HepG2 (cell line): ENCODE results near the gene DZIP1L.

Experiments
- CHCHD3 ChIP-seq: sonication (generic); formaldehyde crosslinking; IDR thresholded peaks from 2 replicates; pipeline ENCODE4 v1.8.0; 2022; ENCODE audit warnings: mild to moderate bottlenecking, missing genetic modification reagents, moderate library complexity
- CHD4 ChIP-seq: fragments of 200-600 bp; sonication (generic); IDR thresholded peaks from 2 replicates; pipeline ENCODE4 v1.7.0; 2017; ENCODE audit warnings: mild to moderate bottlenecking, low read length, borderline replicate concordance
- POLR2AphosphoS2 ChIP-seq: IDR thresholded peaks from 2 replicates; pipeline ENCODE4 v1.6.1; 2011; ENCODE audit warnings: low read depth, low read length, improper control_type of control experiment
- ZC3H13 ChIP-seq: sonication (generic); formaldehyde crosslinking; IDR thresholded peaks from 2 replicates; pipeline ENCODE4 v1.8.1; 2023; ENCODE audit warnings: mild to moderate bottlenecking, missing genetic modification reagents, moderate library complexity
- ZNF644 ChIP-seq: IDR thresholded peaks from 2 replicates; pipeline ENCODE4 v1.6.1; 2016; ENCODE audit warnings: low read depth
- ZNF766 ChIP-seq: sonication (generic); formaldehyde crosslinking; IDR thresholded peaks from 2 replicates; pipeline ENCODE4 v1.5.0; 2020; ENCODE audit warnings: missing genetic modification reagents, borderline replicate concordance

DNA sequence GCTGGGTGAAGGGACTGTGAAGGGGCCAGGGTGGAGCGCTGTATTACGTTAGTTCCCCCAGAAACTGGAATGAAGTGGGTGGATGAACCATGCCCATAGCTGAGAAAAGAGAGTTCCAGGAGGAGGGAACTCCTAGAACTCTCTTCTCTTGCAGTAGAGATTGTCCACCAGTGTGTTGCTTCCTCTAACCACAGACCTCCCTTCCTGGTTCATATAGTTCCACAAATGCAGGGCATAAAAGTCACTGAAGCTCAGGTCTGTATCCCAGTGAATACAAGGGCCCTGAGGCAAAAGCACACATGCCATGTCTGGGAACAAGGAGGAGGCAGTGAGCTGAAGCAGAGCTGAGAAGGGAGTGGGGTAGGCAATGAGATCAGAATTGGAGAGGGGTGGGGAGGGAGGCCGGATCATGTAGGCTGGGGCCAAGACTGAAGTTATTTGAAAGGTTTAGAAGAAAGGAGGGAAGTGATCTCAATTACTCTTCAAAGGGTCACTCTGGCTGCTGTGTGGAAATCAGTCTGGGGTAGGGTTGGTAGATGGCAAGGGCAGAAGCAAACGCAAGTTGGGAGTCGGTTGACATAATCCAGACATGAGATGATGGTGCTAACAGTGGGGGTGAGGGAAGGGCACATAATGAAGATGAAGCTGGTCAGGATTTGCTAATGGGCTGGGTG is 10.3 kb upstream of the DZIP1L start:
- TF ChIP-seq CHCHD3 = no peak
- TF ChIP-seq ZC3H13 (CRISPR knock-in tag) = no peak
- no peak for TF ChIP-seq ZNF644 (CRISPR knock-in tag)
- no peak for TF ChIP-seq CHD4
- TF ChIP-seq POLR2AphosphoS2 = no peak
- no peak for TF ChIP-seq ZNF766
